SK-N-SH (cell line): ENCODE results near the gene CKS2.

Experiments used
- EP300 ChIP-seq, 2 experiments: IDR thresholded peaks; 2 replicates each; pipeline versions ENCODE4 v1.4.0 to v1.6.1; 2012; ENCODE audit warnings: borderline replicate concordance in 1 of 2, low read depth in 1 of 2, low read length in 1 of 2
- FOSL2 ChIP-seq: IDR thresholded peaks from 2 replicates; pipeline ENCODE4 v1.4.0; 2012; ENCODE audit warnings: low read depth, mild to moderate bottlenecking, moderate library complexity, borderline replicate concordance
- GABPA ChIP-seq: IDR thresholded peaks from 2 replicates; pipeline ENCODE4 v1.4.0; 2012; ENCODE audit warnings: low read depth, mild to moderate bottlenecking
- NFIC ChIP-seq: IDR thresholded peaks from 2 replicates; pipeline ENCODE4 v1.4.0; 2012; ENCODE audit warnings: borderline replicate concordance
- POLR2AphosphoS5 ChIP-seq: IDR thresholded peaks from 2 replicates; pipeline ENCODE4 v1.6.1; 2012; ENCODE audit warnings: low read depth, low read length
- RFX5 ChIP-seq: IDR thresholded peaks from 2 replicates; pipeline ENCODE4 v1.6.1; 2012; ENCODE audit warnings: mild to moderate bottlenecking, improper control_type of control experiment, low read length
- RXRA ChIP-seq: IDR thresholded peaks from 2 replicates; pipeline ENCODE4 v1.4.0; 2012; ENCODE audit warnings: low read depth, mild to moderate bottlenecking, borderline replicate concordance
- SIN3A ChIP-seq: IDR thresholded peaks from 2 replicates; pipeline ENCODE4 v1.6.1; 2012; ENCODE audit warnings: low read depth, mild to moderate bottlenecking, low read length, moderate library complexity, borderline replicate concordance
- TF ChIP-seq, protein P1 (sequence below): IDR thresholded peaks from 2 replicates; pipeline ENCODE4 v1.4.0; 2012; ENCODE audit warnings: low read depth, borderline replicate concordance
- TF ChIP-seq, protein P2 (sequence below): IDR thresholded peaks from 2 replicates; pipeline ENCODE4 v1.4.0; 2012; ENCODE audit warnings: low read depth, borderline replicate concordance
- TF ChIP-seq, protein P3 (sequence below): fragments of 200-600 bp; sonication (generic); IDR thresholded peaks from 2 replicates; pipeline ENCODE4 v1.6.1; 2017; ENCODE audit warnings: antibody characterized with exemption, mild to moderate bottlenecking, moderate library complexity

DNA sequence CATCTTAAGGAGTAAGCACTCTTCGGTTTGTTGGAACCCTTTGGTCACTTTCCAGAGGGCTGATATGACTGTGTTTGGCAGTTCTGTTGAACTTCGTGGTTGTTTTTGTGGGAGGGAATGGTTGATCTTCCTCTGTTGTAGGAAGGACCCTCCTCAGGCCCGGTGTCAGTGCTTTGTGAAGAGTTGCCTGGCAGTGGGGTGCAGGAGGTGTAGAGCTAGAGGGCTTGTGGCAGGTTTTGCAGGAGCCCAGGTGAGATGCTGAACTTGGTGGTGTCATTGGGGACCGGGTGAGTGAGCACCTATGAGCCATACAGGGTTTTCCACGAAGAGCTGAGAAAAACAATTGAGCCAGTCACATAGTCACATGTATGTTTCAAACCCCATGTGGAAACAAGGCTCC is 34.5 kb downstream of the CKS2 start:
- TF ChIP-seq GABPA (no peak), FOSL2 (no peak), SIN3A (no peak), RFX5 (no peak), POLR2AphosphoS5 (no peak), NFIC (no peak), RXRA (no peak), EP300 (IDR thresholded peaks at IDR 0.05; ENCODE audit: borderline replicate concordance in 1 of 2, low read depth in 1 of 2, low read length in 1 of 2) (no peak)
- TF ChIP-seq, protein P1, sequence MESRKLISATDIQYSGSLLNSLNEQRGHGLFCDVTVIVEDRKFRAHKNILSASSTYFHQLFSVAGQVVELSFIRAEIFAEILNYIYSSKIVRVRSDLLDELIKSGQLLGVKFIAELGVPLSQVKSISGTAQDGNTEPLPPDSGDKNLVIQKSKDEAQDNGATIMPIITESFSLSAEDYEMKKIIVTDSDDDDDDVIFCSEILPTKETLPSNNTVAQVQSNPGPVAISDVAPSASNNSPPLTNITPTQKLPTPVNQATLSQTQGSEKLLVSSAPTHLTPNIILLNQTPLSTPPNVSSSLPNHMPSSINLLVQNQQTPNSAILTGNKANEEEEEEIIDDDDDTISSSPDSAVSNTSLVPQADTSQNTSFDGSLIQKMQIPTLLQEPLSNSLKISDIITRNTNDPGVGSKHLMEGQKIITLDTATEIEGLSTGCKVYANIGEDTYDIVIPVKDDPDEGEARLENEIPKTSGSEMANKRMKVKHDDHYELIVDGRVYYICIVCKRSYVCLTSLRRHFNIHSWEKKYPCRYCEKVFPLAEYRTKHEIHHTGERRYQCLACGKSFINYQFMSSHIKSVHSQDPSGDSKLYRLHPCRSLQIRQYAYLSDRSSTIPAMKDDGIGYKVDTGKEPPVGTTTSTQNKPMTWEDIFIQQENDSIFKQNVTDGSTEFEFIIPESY, result no peak
- TF ChIP-seq, protein P2, sequence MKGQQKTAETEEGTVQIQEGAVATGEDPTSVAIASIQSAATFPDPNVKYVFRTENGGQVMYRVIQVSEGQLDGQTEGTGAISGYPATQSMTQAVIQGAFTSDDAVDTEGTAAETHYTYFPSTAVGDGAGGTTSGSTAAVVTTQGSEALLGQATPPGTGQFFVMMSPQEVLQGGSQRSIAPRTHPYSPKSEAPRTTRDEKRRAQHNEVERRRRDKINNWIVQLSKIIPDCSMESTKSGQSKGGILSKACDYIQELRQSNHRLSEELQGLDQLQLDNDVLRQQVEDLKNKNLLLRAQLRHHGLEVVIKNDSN, result no peak
- TF ChIP-seq, protein P3, sequence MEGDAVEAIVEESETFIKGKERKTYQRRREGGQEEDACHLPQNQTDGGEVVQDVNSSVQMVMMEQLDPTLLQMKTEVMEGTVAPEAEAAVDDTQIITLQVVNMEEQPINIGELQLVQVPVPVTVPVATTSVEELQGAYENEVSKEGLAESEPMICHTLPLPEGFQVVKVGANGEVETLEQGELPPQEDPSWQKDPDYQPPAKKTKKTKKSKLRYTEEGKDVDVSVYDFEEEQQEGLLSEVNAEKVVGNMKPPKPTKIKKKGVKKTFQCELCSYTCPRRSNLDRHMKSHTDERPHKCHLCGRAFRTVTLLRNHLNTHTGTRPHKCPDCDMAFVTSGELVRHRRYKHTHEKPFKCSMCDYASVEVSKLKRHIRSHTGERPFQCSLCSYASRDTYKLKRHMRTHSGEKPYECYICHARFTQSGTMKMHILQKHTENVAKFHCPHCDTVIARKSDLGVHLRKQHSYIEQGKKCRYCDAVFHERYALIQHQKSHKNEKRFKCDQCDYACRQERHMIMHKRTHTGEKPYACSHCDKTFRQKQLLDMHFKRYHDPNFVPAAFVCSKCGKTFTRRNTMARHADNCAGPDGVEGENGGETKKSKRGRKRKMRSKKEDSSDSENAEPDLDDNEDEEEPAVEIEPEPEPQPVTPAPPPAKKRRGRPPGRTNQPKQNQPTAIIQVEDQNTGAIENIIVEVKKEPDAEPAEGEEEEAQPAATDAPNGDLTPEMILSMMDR, result no peak
